Endothelial cell of umbilical vein (primary cell): ENCODE results near the gene TIMM17A. TPM values are rescaled to one million over a fixed set of nuclear protein-coding genes. Genes with fewer than 3 reads are reported as not detected.

ENCODE experiments used
- BruUV-seq: library from RNA; stranded (reverse); fragments of 400-500 nt; replicated peaks from 2 replicates; lab custom pipeline; 2021; lab: Mats Ljungman, UMichigan
- CTCF ChIA-PET: fragments of 300-600, 350-600 bp; sonication (Branson Sonifier 250); formaldehyde crosslinking; loops from one replicate; lab custom pipeline; 2021; ENCODE audit warnings: antibody characterized with exemption, inconsistent platforms; lab: Charles Lee
- POLR2A ChIA-PET: fragments of 300-600, 350-600 bp; sonication (Branson Sonifier 250); formaldehyde crosslinking; loops from one replicate; lab custom pipeline; 2021; ENCODE audit warnings: antibody characterized with exemption, inconsistent platforms; lab: Charles Lee
- DNase-seq: peaks from one replicate; pipeline ENCODE4 v3.0.0-alpha.2; 2011; ENCODE audit warnings: low read depth, low spot score
- FAIRE-seq: peaks from 2 replicates; lab custom pipeline; 2011; peaks lifted over from hg19 to GRCh38; lab: Jason Lieb, UNC
- H2AFZ ChIP-seq: 2 replicates; pipeline ENCODE4 v1.6.0; 2012; ENCODE audit warnings: low read depth, low read length, control low read depth, inconsistent platforms
- H3K27ac ChIP-seq: 2 replicates; pipeline ENCODE4 v1.5.1; 2011; ENCODE audit warnings: low read depth, mild to moderate bottlenecking, control low read depth, low read length, moderate library complexity; ENCODE audit not compliant: insufficient read depth
- H3K27me3 ChIP-seq, 2 experiments: 2 replicates each; pipeline versions ENCODE4 v1.6.0 to v1.6.1; 2011; ENCODE audit warnings: low read length in 2 of 2, mixed read lengths in 1 of 2; ENCODE audit not compliant: control insufficient read depth in 2 of 2, insufficient read depth in 2 of 2
- H3K36me3 ChIP-seq, 2 experiments: 2 replicates in 1 of 2; 3 replicates in 1 of 2; pipeline ENCODE4 v1.5.1; 2011; ENCODE audit warnings: low read length in 2 of 2, mild to moderate bottlenecking in 1 of 2, moderate library complexity in 1 of 2; ENCODE audit not compliant: control insufficient read depth in 2 of 2, insufficient read depth in 2 of 2; ENCODE audit errors: extremely low read depth in 1 of 2
- H3K4me1 ChIP-seq: 3 replicates; pipeline ENCODE4 v1.5.1; 2011; ENCODE audit warnings: mild to moderate bottlenecking, low read length; ENCODE audit not compliant: control insufficient read depth, insufficient read depth; ENCODE audit errors: extremely low read depth
- H3K4me2 ChIP-seq: 2 replicates; pipeline ENCODE4 v1.6.1; 2011; ENCODE audit warnings: low read length, control low read depth, mixed read lengths; ENCODE audit not compliant: insufficient read depth
- H3K4me3 ChIP-seq, 3 experiments: fragments of 200-600 bp in 1 of 3; sonication (generic), shearing (Covaris generic) in 1 of 3; replicated peaks in 1 of 3; 2 replicates each; pipeline ENCODE4 v1.5.1; 2011 to 2016; ENCODE audit warnings: control low read depth in 3 of 3, low read length in 3 of 3, mild to moderate bottlenecking in 2 of 3, inconsistent platforms in 1 of 3, low read depth in 1 of 3, moderate library complexity in 1 of 3; ENCODE audit not compliant: insufficient read depth in 1 of 3
- H3K79me2 ChIP-seq: 2 replicates; pipeline ENCODE4 v1.6.0; 2012; ENCODE audit warnings: low read length, inconsistent platforms; ENCODE audit not compliant: control insufficient read depth, insufficient read depth
- H3K9ac ChIP-seq: replicated peaks from 2 replicates; pipeline ENCODE3; 2011; ENCODE audit warnings: low read length, control low read depth; ENCODE audit not compliant: insufficient read depth; ENCODE audit errors: extremely low read depth
- H3K9me1 ChIP-seq: replicated peaks from 3 replicates; pipeline ENCODE4 v1.6.0; 2011; ENCODE audit warnings: mild to moderate bottlenecking, low read length; ENCODE audit not compliant: control insufficient read depth, insufficient read depth; ENCODE audit errors: extremely low read depth
- H3K9me3 ChIP-seq: replicated peaks from 2 replicates; pipeline ENCODE4 v1.5.1; 2012; ENCODE audit warnings: low read length, inconsistent platforms; ENCODE audit not compliant: control insufficient read depth, insufficient read depth
- H4K20me1 ChIP-seq: replicated peaks from 2 replicates; pipeline ENCODE3; 2011; ENCODE audit warnings: mild to moderate bottlenecking, low read length; ENCODE audit not compliant: control insufficient read depth, insufficient read depth; ENCODE audit errors: extremely low read depth
- EZH2 ChIP-seq: IDR thresholded peaks from 2 replicates; pipeline ENCODE4 v1.6.1; 2012; ENCODE audit warnings: borderline replicate concordance, low read depth, mild to moderate bottlenecking, moderate library complexity, low read length, inconsistent platforms; ENCODE audit not compliant: severe bottlenecking
- FOS ChIP-seq: IDR thresholded peaks from 2 replicates; pipeline ENCODE4 v1.6.1; 2011; ENCODE audit warnings: mild to moderate bottlenecking, low read length, moderate library complexity, borderline replicate concordance; ENCODE audit not compliant: insufficient read depth
- GATA2 ChIP-seq: IDR thresholded peaks from 2 replicates; pipeline ENCODE4 v1.7.0; 2011; ENCODE audit warnings: low read depth, mild to moderate bottlenecking, moderate library complexity, mixed read lengths, low read length; ENCODE audit not compliant: insufficient read length, insufficient read depth
- JUN ChIP-seq: IDR thresholded peaks from 2 replicates; pipeline ENCODE4 v1.6.1; 2011; ENCODE audit warnings: borderline replicate concordance, low read depth; ENCODE audit not compliant: insufficient read length, insufficient read depth
- MYC ChIP-seq: IDR thresholded peaks from one replicate; pipeline ENCODE4 v1.6.1; 2011; ENCODE audit warnings: mild to moderate bottlenecking, low read depth, low read length
- POLR2A ChIP-seq: IDR thresholded peaks from 2 replicates; pipeline ENCODE4 v1.6.1; 2012; ENCODE audit warnings: low read depth, mild to moderate bottlenecking, control low read depth, low read length
- POLR2AphosphoS5 ChIP-seq: IDR thresholded peaks from 2 replicates; pipeline ENCODE4 v1.6.1; 2012; ENCODE audit warnings: low read depth, mild to moderate bottlenecking, control low read depth, low read length, moderate library complexity; ENCODE audit not compliant: insufficient read depth
- dilution Hi-C: fragments of 300-500 bp; cut with MboI; formaldehyde crosslinking; loops from one replicate; pipeline ENCODE4 v1.15.0; 2019; ENCODE audit warnings: low sequenced_read_pairs; ENCODE audit not compliant: extremely low pct_ligation_motif_present
- intact Hi-C: fragments of 100-400 bp; cut with micrococcal nuclease; formaldehyde crosslinking; loops from one replicate; pipeline ENCODE4 v1.10.0; 2022
- polyA plus RNA-seq, 4 experiments: library from polyadenylated mRNA; depleted of rRNA in 3 of 4; stranded (reverse) in 3 of 4; unstranded in 1 of 4; fragments of >200 nt; gene quantifications; 2 replicates each; pipeline versions ENCODE4 v1.2.1 to v1.2.3, GENCODE V29; 2011 to 2012; ENCODE audit warnings: missing spikeins in 1 of 4
- total RNA-seq: library from RNA; stranded (reverse); gene quantifications from 2 replicates; pipeline ENCODE4 v1.2.3, GENCODE V29; 2021
- TF ChIP-seq, protein P1 (sequence below): IDR thresholded peaks from 2 replicates; pipeline ENCODE4 v1.6.1; 2011; ENCODE audit not compliant: insufficient read depth, insufficient read length
- TF ChIP-seq, protein P2 (sequence below), 2 donors: IDR thresholded peaks; 1 replicate in 1 of 2; 2 replicates in 1 of 2; pipeline ENCODE4 v1.5.1; 2011; ENCODE audit warnings: low read length in 2 of 2, mild to moderate bottlenecking in 2 of 2, moderate library complexity in 2 of 2, control low read depth in 1 of 2, inconsistent platforms in 1 of 2, low read depth in 1 of 2; ENCODE audit not compliant: insufficient read depth in 1 of 2; ENCODE audit errors: extremely low read depth in 1 of 2

TIMM17A gene
- total and polyA plus RNA-seq, 2 donors (not counting 3 experiments of a cell fraction or from before 2014, with no cell fraction given): 57.9 to 105 TPM

DNA sequence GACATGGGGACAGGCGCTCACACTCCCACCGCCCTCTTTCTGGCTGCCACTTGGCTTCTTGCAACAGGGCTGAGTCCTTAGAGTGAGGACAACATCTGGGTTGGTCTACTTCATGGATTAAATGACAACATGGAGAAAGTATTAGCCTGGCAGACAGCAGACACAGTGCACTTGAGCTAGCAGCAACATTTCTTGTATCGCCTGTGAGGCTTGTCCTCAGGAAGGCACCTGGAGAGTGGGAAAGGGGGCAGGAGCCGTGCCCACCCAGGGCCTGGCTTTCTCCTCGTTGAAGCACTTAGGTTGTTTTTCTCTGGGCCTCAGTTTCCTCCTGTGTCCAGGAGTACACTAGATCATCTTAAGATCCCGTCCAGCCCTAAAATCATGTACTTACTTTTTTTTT is 58.8 kb downstream of the TIMM17A start:
- intact Hi-C loops: no loop called here
- peaks cover 0 to 8% of the 10 kb centered on the region in 2 experiments for H3K27me3 ChIP-seq
- ChIA-PET POLR2A (no interaction called here), CTCF (interaction anchor here (1.2 to 3.7 kb wide), 4 partner anchors 9 to 122 kb away, joined by 3 to 15 read pairs (median 5); no protein-coding TSS in a partner anchor)
- H3K4me2 ChIP-seq: no peak overlapping the region
- H3K9me3 ChIP-seq: no peaks in the 10 kb centered on the region
- FAIRE-seq (no peak), DNase-seq (no peak)
- H3K4me1 ChIP-seq: no peaks in the 10 kb centered on the region
- H3K9ac ChIP-seq: no peak overlapping the region
- H2AFZ ChIP-seq: no peak overlapping the region
- dilution Hi-C loops: no loop called here
- no peaks in the 10 kb centered on the region for H3K79me2 ChIP-seq
- no peak for TF ChIP-seq FOS
- TF ChIP-seq, protein P1, sequence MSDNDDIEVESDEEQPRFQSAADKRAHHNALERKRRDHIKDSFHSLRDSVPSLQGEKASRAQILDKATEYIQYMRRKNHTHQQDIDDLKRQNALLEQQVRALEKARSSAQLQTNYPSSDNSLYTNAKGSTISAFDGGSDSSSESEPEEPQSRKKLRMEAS: no peak
- no peak for TF ChIP-seq POLR2A
- TF ChIP-seq MYC: no peak
- TF ChIP-seq POLR2AphosphoS5: no peak
- TF ChIP-seq, protein P2, sequence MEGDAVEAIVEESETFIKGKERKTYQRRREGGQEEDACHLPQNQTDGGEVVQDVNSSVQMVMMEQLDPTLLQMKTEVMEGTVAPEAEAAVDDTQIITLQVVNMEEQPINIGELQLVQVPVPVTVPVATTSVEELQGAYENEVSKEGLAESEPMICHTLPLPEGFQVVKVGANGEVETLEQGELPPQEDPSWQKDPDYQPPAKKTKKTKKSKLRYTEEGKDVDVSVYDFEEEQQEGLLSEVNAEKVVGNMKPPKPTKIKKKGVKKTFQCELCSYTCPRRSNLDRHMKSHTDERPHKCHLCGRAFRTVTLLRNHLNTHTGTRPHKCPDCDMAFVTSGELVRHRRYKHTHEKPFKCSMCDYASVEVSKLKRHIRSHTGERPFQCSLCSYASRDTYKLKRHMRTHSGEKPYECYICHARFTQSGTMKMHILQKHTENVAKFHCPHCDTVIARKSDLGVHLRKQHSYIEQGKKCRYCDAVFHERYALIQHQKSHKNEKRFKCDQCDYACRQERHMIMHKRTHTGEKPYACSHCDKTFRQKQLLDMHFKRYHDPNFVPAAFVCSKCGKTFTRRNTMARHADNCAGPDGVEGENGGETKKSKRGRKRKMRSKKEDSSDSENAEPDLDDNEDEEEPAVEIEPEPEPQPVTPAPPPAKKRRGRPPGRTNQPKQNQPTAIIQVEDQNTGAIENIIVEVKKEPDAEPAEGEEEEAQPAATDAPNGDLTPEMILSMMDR (IDR thresholded peaks at IDR 0.05; ENCODE audit: extremely low read depth in 1 of 2, insufficient read depth in 1 of 2, low read depth in 1 of 2, low read length in 2 of 2): no peak
- TF ChIP-seq GATA2: no peak
- no peak for TF ChIP-seq JUN
- no peak for TF ChIP-seq EZH2
- no peaks in the 10 kb centered on the region for H3K36me3 ChIP-seq
- no peaks in the 10 kb centered on the region for H3K9me1 ChIP-seq
- H3K27ac ChIP-seq: no peak overlapping the region
- H4K20me1 ChIP-seq: no peaks in the 10 kb centered on the region
- no TSS peak for BruUV-seq
- no peak overlapping the region for H3K4me3 ChIP-seq
